Gastrocnemius medialis (tissue), 4 donors: ENCODE data around the gene TYW1B. TPM values are rescaled to one million over a fixed set of nuclear protein-coding genes. Genes with fewer than 3 reads are reported as not detected.

Experiments
- ATAC-seq, 2 donors: fragments of 150-250 bp; one replicate each; pipeline ENCODE4 v1.9.1; 2016
- DNase-seq, 2 donors: peaks; one replicate each; pipeline ENCODE4 v3.0.0-alpha.2; 2019
- H3K27ac ChIP-seq, 4 donors: fragments of 200-600 bp; sonication (generic); 1 replicate in 1 of 4; 2 replicates in 3 of 4; pipeline ENCODE4 v1.5.1; 2016 to 2018; ENCODE audit warnings: mild to moderate bottlenecking in 2 of 4, moderate library complexity in 1 of 4
- H3K27me3 ChIP-seq, 3 donors: fragments of 200-600 bp; sonication (generic) in 2 of 3; 1 replicate in 1 of 3; 2 replicates in 2 of 3; pipeline versions ENCODE4 v1.5.1 to v1.6.0; 2016 to 2019; ENCODE audit warnings: mild to moderate bottlenecking in 1 of 3, moderate library complexity in 1 of 3
- H3K36me3 ChIP-seq, 2 donors: fragments of 200-600 bp; sonication (generic) in 1 of 2; one replicate each; pipeline ENCODE4 v1.5.1; 2017 to 2018
- H3K4me1 ChIP-seq, 2 donors: fragments of 200-600 bp; sonication (generic) in 1 of 2; one replicate each; pipeline ENCODE4 v1.5.1; 2016 to 2017; ENCODE audit warnings: mild to moderate bottlenecking in 2 of 2
- H3K4me3 ChIP-seq, 4 donors: fragments of 200-600 bp; sonication (generic) in 3 of 4; 1 replicate in 1 of 4; 2 replicates in 3 of 4; pipeline ENCODE4 v1.5.1; 2016 to 2019; ENCODE audit warnings: mild to moderate bottlenecking in 2 of 4
- H3K9me3 ChIP-seq, 3 donors: fragments of 200-600 bp; sonication (generic) in 2 of 3; 1 replicate in 1 of 3; 2 replicates in 2 of 3; pipeline ENCODE4 v1.5.1; 2016 to 2019
- POLR2A ChIP-seq, 2 donors: fragments of 450-650 bp; IDR thresholded peaks; one replicate each; pipeline ENCODE4 v1.6.1; 2017; ENCODE audit warnings: antibody characterized with exemption in 2 of 2, mild to moderate bottlenecking in 2 of 2, moderate library complexity in 2 of 2
- in situ Hi-C, 4 donors: fragments of 200-750 bp; cut with MboI; loops; one replicate each; pipeline versions ENCODE4 v1.15.0 to v1.8.0; 2017; ENCODE audit warnings: low sequenced_read_pairs in 4 of 4
- intact Hi-C: fragments of 100-400 bp; cut with DNase I; formaldehyde crosslinking; loops from one replicate; pipeline ENCODE4 v1.15.1; 2023; ENCODE audit warnings: low total_unique reads
- total RNA-seq, 4 donors: library from RNA; depleted of rRNA; stranded (reverse); fragments of >200 nt; gene quantifications; one replicate each; pipeline versions ENCODE4 v1.1.0 to v1.2.3, GENCODE V29; 2016
- TF ChIP-seq, protein P1 (sequence below), 5 experiments: fragments of 450-650 bp in 3 of 5; fragments of 200-600 bp in 2 of 5; sonication (generic) in 2 of 5; IDR thresholded peaks in 4 of 5; conservative IDR thresholded peaks in 1 of 5; 1 replicate in 4 of 5; 2 replicates in 1 of 5; pipeline ENCODE4 v1.5.1; 2016 to 2019; ENCODE audit warnings: antibody characterized with exemption in 5 of 5, mild to moderate bottlenecking in 3 of 5, moderate library complexity in 3 of 5

The TYW1B gene
- total RNA-seq, 4 donors from 2014 or later, result 2.5 to 6.0 (median 2.9) TPM

DNA sequence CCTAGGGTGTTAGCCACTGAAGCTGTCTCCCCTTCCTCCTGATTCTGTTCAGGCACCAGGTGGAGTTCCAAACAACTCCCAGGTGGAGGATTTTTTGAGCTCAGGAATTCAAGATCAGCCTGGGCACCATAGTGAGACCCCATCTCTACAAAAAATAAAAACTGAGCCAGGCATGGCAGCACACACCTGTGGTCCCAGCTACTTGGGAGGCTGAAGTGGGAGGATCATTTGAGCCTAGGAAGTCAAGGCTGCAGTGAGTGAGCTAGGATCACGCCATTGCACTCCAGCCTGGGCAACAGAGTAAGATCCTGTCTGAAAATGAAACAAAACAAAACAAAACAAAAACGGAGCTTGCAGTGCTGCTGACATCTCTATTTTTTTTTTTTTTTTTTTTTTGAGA, 287.1 kb downstream of the TYW1B start:
- no peaks in the 10 kb centered on the region for H3K4me1 ChIP-seq
- H3K27me3 ChIP-seq, result no peaks in the 10 kb centered on the region
- no peak overlapping the region for H3K27ac ChIP-seq
- ATAC-seq, result no peak
- TF ChIP-seq POLR2A (IDR thresholded peaks at IDR 0.05), result no peak
- TF ChIP-seq, protein P1, sequence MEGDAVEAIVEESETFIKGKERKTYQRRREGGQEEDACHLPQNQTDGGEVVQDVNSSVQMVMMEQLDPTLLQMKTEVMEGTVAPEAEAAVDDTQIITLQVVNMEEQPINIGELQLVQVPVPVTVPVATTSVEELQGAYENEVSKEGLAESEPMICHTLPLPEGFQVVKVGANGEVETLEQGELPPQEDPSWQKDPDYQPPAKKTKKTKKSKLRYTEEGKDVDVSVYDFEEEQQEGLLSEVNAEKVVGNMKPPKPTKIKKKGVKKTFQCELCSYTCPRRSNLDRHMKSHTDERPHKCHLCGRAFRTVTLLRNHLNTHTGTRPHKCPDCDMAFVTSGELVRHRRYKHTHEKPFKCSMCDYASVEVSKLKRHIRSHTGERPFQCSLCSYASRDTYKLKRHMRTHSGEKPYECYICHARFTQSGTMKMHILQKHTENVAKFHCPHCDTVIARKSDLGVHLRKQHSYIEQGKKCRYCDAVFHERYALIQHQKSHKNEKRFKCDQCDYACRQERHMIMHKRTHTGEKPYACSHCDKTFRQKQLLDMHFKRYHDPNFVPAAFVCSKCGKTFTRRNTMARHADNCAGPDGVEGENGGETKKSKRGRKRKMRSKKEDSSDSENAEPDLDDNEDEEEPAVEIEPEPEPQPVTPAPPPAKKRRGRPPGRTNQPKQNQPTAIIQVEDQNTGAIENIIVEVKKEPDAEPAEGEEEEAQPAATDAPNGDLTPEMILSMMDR (IDR thresholded peaks at IDR 0.05 in 4 of 5, conservative IDR thresholded peaks at IDR 0.05 in 1 of 5), result no peak
- in situ Hi-C loops, result no loop called here
- intact Hi-C loops, result no loop called here
- H3K9me3 ChIP-seq, result no peaks in the 10 kb centered on the region
- no peak overlapping the region for H3K4me3 ChIP-seq
- H3K36me3 ChIP-seq, result no peaks in the 10 kb centered on the region
- no peak for DNase-seq

DNA sequence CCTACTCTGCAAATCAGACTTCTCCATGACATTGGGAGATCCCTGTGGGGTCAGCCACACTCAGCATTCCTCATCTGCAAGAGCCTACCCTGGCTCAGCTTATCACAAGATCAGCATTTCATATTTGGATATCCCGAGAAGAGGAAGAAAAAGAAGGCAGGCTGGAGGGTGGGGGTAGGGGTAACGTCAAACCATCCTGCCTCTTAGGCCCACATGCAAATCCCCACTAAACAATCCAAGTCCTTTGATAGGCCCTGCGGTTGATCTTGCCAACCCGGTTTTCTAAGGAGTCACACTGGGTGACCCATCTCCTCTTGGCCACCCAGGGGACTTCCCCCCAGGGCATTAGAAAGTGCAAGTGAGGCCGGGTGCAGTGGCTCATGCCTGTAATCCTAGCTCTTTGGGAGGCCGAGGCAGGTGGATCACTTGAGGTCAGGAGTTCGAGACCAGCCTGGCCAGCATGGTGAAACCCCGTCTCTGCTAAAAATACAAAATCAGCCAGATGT, 287.8 kb downstream of the TYW1B start:
- no peak overlapping the region for H3K27ac ChIP-seq
- no peaks in the 10 kb centered on the region for H3K9me3 ChIP-seq
- no peaks in the 10 kb centered on the region for H3K4me1 ChIP-seq
- H3K4me3 ChIP-seq, result no peak overlapping the region
- intact Hi-C loops (no loop called here), in situ Hi-C loops (no loop called here)
- H3K36me3 ChIP-seq, result no peaks in the 10 kb centered on the region
- no peak for ATAC-seq
- no peaks in the 10 kb centered on the region for H3K27me3 ChIP-seq
- TF ChIP-seq, protein P1 (IDR thresholded peaks at IDR 0.05 in 4 of 5, conservative IDR thresholded peaks at IDR 0.05 in 1 of 5), result no peak
- TF ChIP-seq POLR2A (IDR thresholded peaks at IDR 0.05), result no peak
- DNase-seq, result no peak

DNA sequence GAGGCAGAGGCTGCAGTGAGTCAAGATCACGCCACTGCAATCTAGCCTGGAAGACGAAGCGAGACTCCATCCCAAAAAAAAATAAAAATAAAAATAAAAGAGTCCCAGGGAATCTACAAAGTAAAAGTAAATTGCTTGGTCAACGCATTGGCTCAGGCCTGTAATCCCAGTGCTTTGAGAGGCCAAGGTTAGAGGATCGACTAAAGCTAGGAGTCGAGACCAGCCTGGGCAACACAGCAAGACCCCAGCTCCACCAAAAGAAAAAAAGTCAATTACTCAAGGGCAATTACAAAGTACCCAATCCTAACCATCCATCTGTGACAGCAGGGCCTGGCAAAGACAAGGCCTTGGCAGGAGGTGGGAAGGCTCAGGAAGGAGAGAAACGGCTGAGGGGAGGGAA, 288.3 kb downstream of the TYW1B start:
- Histone ChIP-seq H3K27ac (no peak overlapping the region), H3K4me1 (no peaks in the 10 kb centered on the region), H3K27me3 (no peaks in the 10 kb centered on the region), H3K4me3 (no peak overlapping the region), H3K9me3 (no peaks in the 10 kb centered on the region), H3K36me3 (no peaks in the 10 kb centered on the region)
- no peak for DNase-seq
- no peak for TF ChIP-seq POLR2A (IDR thresholded peaks at IDR 0.05)
- TF ChIP-seq, protein P1 (IDR thresholded peaks at IDR 0.05 in 4 of 5, conservative IDR thresholded peaks at IDR 0.05 in 1 of 5), result no peak
- in situ Hi-C loops, result no loop called here
- intact Hi-C loops, result no loop called here
- ATAC-seq, result no peak

DNA sequence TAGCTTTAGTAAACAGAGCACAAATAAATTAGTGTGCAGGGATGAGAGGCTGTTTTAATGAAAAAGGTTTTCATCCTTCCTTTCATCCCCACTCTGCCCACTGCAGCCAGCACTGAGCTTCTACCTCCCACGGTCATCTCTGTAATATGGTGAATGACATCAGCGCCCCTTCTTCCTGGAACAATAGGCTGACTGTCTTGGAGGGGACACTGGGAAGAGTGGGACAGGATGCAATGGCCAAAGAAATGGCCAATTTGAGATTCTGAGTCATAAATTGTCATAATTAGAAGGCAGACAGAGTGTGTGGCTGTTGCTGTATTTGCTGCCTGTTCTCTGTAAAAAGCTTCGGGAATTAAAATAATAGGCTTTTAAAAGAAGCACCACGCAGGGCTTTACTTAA, 289.1 kb downstream of the TYW1B start:
- H3K27me3 ChIP-seq, result no peaks in the 10 kb centered on the region

More for the DNA sequence above, 289.1 kb downstream of the TYW1B start:
- no peaks in the 10 kb centered on the region for H3K9me3 ChIP-seq
- no peak for ATAC-seq
- no peaks in the 10 kb centered on the region for H3K36me3 ChIP-seq
- intact Hi-C loops, result no loop called here
- no peak overlapping the region for H3K4me3 ChIP-seq
- in situ Hi-C loops, result no loop called here
- DNase-seq, result no peak
- TF ChIP-seq POLR2A (IDR thresholded peaks at IDR 0.05), result no peak
- TF ChIP-seq, protein P1 (IDR thresholded peaks at IDR 0.05 in 4 of 5, conservative IDR thresholded peaks at IDR 0.05 in 1 of 5), result no peak
- no peak overlapping the region for H3K27ac ChIP-seq
- H3K4me1 ChIP-seq, result no peaks in the 10 kb centered on the region
